Measurements from ENCODE around the gene CHRD. TPM values are rescaled to one million over a fixed set of nuclear protein-coding genes. Genes with fewer than 3 reads are reported as not detected.

Gene CHRD
- total and polyA plus RNA-seq, 9 of the 15 experiments (the other 6 are each of a cell fraction or from before 2014, with no cell fraction given) = 0.11 to 1.3 (median 0.59) TPM; not detected in 3

GRCh38 chr3:184335661-184336546 lies 44.0 kb upstream of the CHRD start (continued):
- TF ChIP-seq DEAF1 (CRISPR knock-in tag; IDR thresholded peaks at IDR 0.05) (no peak), ZNF79 (CRISPR knock-in tag; IDR thresholded peaks at IDR 0.05; ENCODE audit: low read depth) (no peak), XRCC4 (IDR thresholded peaks at IDR 0.05; ENCODE audit: extremely low read depth, insufficient read depth, insufficient read length) (no peak), NFIX (CRISPR knock-in tag; IDR thresholded peaks at IDR 0.05; ENCODE audit: low read depth) (no peak), HMBOX1 (IDR thresholded peaks at IDR 0.05) (no peak), KDM1A (IDR thresholded peaks at IDR 0.05) (no peak), CBX1 (IDR thresholded peaks at IDR 0.05; ENCODE audit: low read depth) (no peak), NR2C2 (CRISPR knock-in tag; IDR thresholded peaks at IDR 0.05) (no peak), NR2C2 (tag; IDR thresholded peaks at IDR 0.05) (no peak), HDGF (IDR thresholded peaks at IDR 0.05) (no peak), GTF3C2 (IDR thresholded peaks at IDR 0.05; ENCODE audit: borderline replicate concordance, extremely low read depth, insufficient read length) (no peak), MED1 (CRISPR knock-in tag; IDR thresholded peaks at IDR 0.05; ENCODE audit: borderline replicate concordance) (no peak), ZEB2 (IDR thresholded peaks at IDR 0.05) (no peak), STAT6 (CRISPR knock-in tag; IDR thresholded peaks at IDR 0.05) (peak; percentile 45; the same call in 1 of the 2 replicates), ZNF165 (CRISPR knock-in tag; IDR thresholded peaks at IDR 0.05; ENCODE audit: borderline replicate concordance) (no peak), TCF3 (CRISPR knock-in tag; IDR thresholded peaks at IDR 0.05) (no peak), ATF3 (IDR thresholded peaks at IDR 0.05) (peak; percentile 95), ATF3 (CRISPR knock-in tag; conservative IDR thresholded peaks at IDR 0.05) (peak; percentile 82), MECOM (CRISPR knock-in tag; IDR thresholded peaks at IDR 0.05) (no peak)

All from K562 (cell line).